ENCODE results near the gene ITGA1.
A peak's percentile ranks its signal among the peaks of the same experiment; 100 is the strongest.

The ITGA1 gene

DNA sequence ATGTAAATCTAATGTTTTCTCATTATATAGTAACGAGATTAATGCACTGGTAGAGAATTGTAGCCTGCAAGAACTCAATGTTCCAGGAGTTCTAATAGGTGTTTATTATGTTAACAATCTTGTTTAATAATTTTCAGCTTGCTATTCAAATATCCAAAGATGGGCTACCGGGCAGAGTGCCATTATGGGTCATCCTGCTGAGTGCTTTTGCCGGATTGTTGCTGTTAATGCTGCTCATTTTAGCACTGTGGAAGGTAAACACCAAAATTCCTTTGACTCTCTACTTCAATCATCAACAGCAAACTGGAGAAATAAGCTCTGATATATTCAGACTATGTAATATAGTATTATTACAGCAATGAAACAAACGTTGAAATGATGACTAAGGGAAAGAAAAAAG, 159.5 kb downstream of the ITGA1 start:
- no peak for DNase-seq
- Histone ChIP-seq H3K36me3 (peaks cover 9 to 13% (median 11%) of the 10 kb centered on the region in 3 donors), H3K27ac (peak overlapping the region in 1 of 2 donors; percentile 23), H3K4me3 (no peak overlapping the region), H3K27me3 (no peaks in the 10 kb centered on the region), H3K9me3 (no peaks in the 10 kb centered on the region), H3K4me1 (peaks cover 0 to 42% (median 0%) of the 10 kb centered on the region in 4 donors)
- intact Hi-C loops (cut with DNase I; ENCODE audit: low total_unique reads), result loop anchor here (5.0 kb wide), 1 partner anchor 150 kb away; no protein-coding TSS in a partner anchor
- TF ChIP-seq, protein P1, sequence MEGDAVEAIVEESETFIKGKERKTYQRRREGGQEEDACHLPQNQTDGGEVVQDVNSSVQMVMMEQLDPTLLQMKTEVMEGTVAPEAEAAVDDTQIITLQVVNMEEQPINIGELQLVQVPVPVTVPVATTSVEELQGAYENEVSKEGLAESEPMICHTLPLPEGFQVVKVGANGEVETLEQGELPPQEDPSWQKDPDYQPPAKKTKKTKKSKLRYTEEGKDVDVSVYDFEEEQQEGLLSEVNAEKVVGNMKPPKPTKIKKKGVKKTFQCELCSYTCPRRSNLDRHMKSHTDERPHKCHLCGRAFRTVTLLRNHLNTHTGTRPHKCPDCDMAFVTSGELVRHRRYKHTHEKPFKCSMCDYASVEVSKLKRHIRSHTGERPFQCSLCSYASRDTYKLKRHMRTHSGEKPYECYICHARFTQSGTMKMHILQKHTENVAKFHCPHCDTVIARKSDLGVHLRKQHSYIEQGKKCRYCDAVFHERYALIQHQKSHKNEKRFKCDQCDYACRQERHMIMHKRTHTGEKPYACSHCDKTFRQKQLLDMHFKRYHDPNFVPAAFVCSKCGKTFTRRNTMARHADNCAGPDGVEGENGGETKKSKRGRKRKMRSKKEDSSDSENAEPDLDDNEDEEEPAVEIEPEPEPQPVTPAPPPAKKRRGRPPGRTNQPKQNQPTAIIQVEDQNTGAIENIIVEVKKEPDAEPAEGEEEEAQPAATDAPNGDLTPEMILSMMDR (IDR thresholded peaks at IDR 0.05), result no peak

DNA sequence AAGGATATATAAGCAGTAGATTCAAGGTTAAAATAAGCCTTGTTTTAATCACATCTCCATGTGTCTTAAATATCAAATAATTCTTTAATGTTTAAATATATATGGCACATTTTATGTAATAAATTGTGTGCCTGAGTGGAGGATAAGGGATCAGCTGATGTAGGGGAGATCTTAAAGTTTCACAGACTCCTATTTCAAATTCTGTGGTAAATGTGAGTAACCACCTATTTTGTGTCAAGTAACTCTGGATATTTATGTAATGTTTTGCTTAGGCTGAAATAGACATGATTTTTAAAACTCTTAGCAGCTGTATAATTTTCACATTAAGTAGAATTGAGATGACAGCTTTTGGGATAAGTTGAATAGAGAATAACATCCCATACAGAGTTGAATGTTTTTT, 160.1 kb downstream of the ITGA1 start:
- TF ChIP-seq, protein P1 (IDR thresholded peaks at IDR 0.05), result no peak
- H3K9me3 ChIP-seq, result no peaks in the 10 kb centered on the region
- peaks cover 9 to 17% (median 16%) of the 10 kb centered on the region in 3 donors for H3K36me3 ChIP-seq
- H3K4me3 ChIP-seq, result no peak overlapping the region
- peaks cover 0 to 42% (median 0%) of the 10 kb centered on the region in 4 donors for H3K4me1 ChIP-seq
- no peak for DNase-seq
- H3K27me3 ChIP-seq, result no peaks in the 10 kb centered on the region
- intact Hi-C loops (cut with DNase I; ENCODE audit: low total_unique reads), result loop anchor here (5.0 kb wide), 1 partner anchor 149 kb away; no protein-coding TSS in a partner anchor
- H3K27ac ChIP-seq, result peak overlapping the region; percentile 23

DNA sequence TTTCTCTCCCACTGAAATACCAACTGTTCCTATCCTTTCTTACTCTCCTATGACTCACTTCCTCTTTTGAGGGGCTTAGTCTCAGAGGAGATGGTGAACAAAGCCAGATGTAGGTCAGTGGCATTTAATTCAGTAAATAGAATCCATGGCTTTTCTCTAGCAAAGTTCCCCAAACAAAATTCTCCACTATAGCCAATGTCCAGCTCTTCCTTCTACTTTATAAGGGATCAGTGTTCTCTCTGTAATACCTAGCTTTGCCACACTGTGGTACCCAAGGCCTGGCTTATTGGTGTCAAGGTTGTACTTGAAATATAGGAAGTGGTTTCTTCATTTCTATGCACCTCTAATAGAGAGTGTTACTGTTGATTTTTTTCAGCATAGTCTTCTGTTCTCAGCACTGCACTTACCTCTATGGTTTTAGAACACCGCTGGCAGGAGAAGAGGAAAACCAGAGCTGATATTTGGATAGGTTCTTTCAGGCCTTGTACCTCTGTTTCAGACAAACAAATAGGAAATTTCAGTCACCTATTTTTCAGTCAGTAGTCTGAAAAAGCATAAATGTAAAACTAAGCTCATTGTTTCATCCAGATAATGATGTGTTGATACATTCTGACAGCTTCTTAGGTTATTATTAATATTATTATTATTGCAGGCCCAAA, 160.8 kb downstream of the ITGA1 start:
- peak overlapping the region; percentile 23 for H3K27ac ChIP-seq
- H3K36me3 ChIP-seq, result peaks cover 8 to 18% (median 17%) of the 10 kb centered on the region in 3 donors
- intact Hi-C loops (cut with DNase I; ENCODE audit: low total_unique reads), result loop anchor here (5.0 kb wide), 1 partner anchor 149 kb away; no protein-coding TSS in a partner anchor
- TF ChIP-seq, protein P1 (IDR thresholded peaks at IDR 0.05), result peak; percentile 71 to 78
- H3K4me1 ChIP-seq, result peaks cover 0 to 42% (median 0%) of the 10 kb centered on the region in 4 donors
- H3K27me3 ChIP-seq, result no peaks in the 10 kb centered on the region
- H3K9me3 ChIP-seq, result no peaks in the 10 kb centered on the region
- H3K4me3 ChIP-seq, result no peak overlapping the region
- peak; percentile 67 to 74 for DNase-seq

DNA sequence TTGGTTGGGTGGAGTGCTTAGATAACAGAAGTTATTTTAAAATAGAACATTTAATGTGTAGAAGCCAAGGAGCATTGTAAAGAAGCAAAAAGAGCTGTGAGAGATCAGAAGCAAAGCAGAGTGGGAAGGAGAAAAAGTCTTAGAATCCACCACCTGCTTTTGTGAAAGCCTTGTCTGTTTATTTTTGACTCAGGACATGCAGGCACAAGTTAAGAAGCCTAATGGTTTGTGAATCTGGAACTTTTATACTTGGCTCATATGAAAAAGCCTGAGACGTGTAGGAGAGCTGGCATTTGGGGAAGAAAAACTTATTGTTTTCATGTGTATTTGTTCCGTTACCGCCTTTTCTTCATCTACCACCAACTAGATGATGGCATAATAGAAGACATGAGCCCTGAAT, 163.0 kb downstream of the ITGA1 start:
- intact Hi-C loops (cut with DNase I; ENCODE audit: low total_unique reads), result no loop called here
- DNase-seq, result no peak
- Histone ChIP-seq H3K4me3 (no peak overlapping the region), H3K36me3 (peaks cover 18 to 34% (median 24%) of the 10 kb centered on the region in 3 donors), H3K9me3 (no peaks in the 10 kb centered on the region), H3K4me1 (peaks cover 0 to 25% (median 0%) of the 10 kb centered on the region in 4 donors), H3K27ac (no peak overlapping the region), H3K27me3 (no peaks in the 10 kb centered on the region)
- TF ChIP-seq, protein P1 (IDR thresholded peaks at IDR 0.05), result no peak

DNA sequence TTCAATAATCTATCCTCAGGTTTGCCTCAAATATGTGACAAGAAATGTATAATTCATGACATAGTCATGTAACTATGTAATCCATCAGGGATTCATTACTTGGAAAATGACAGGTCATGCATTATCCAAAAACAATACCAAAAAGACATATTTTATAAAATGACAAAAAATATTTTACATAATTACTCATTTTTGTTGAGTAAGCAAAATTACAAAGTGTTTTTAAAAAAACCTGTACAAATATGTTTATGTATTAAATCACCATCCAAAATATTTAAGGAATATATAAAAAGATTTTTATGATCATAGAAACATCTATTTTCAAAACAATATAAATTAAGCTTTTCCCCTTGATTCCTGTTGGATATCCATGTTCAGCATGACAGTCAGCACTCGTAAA, 164.8 kb downstream of the ITGA1 start:
- H3K27ac ChIP-seq, result no peak overlapping the region
- peaks cover 23 to 45% (median 36%) of the 10 kb centered on the region in 3 donors for H3K36me3 ChIP-seq
- no peaks in the 10 kb centered on the region for H3K27me3 ChIP-seq
- H3K4me1 ChIP-seq, result peaks cover 0 to 8% (median 0%) of the 10 kb centered on the region in 4 donors
- TF ChIP-seq, protein P1 (IDR thresholded peaks at IDR 0.05), result no peak
- intact Hi-C loops (cut with DNase I; ENCODE audit: low total_unique reads), result no loop called here
- no peaks in the 10 kb centered on the region for H3K9me3 ChIP-seq
- no peak for DNase-seq
- H3K4me3 ChIP-seq, result no peak overlapping the region
